ENCODE measurements around the gene MAB21L3.

The MAB21L3 gene

GRCh38 chr1:116111524-116112021 lies 374 bp downstream of the MAB21L3 start:
- no peak for DNase-seq (ENCODE audit: low read depth)

GRCh38 chr1:116112388-116113140 lies 1.4 kb downstream of the MAB21L3 start:
- no peak for DNase-seq (ENCODE audit: low read depth)

- no peak for DNase-seq (ENCODE audit: low read depth)
Observed at GRCh38 chr1:116113615-116114014, 2.4 kb downstream of the MAB21L3 start.

DNA sequence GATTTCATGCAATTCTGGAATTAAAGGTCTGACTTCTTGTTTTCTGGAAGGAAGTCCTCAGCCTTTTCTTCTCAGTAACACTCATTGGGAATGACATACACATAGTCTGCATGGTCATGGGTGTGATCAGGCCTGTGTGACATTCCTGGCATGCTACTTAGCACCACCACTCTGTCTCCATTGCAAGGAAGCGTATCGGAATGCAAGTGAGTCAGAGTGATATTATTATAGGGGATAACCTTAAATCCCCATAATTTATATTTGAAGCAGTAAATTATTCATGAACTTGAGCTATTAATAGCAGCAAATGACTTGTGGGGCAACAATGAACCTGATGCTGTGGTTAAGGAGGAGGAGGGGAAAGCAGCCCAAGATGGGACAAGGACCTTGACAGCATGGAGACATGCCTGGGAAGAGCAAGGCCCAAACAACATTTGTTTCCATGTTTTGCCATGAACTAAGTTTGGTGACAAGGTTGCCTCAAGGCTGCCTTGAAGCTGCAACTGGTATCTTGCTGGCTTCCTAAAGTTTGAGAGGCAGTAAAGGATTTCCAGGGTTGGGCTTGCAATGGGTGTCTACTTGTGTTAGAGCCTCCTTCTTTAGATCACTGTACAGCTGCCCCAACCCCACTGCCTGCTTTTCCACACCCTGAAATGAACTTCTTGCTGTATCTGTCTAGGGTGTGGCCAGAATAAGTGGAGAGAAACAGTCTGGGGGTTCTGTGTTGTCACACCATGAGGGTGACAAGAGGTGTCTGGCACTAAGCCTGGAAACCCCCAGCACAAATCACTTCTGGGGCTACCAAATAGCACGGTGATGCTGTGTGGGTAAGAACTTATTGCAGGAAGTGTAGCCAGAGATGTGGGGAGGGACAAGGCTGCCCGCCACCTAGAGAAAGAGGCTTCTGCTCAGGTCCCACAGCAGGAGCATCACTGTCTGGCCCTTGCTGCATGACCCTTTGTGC lies 4.6 kb downstream of the MAB21L3 start:
- DNase-seq (ENCODE audit: low read depth) = no peak

DNA sequence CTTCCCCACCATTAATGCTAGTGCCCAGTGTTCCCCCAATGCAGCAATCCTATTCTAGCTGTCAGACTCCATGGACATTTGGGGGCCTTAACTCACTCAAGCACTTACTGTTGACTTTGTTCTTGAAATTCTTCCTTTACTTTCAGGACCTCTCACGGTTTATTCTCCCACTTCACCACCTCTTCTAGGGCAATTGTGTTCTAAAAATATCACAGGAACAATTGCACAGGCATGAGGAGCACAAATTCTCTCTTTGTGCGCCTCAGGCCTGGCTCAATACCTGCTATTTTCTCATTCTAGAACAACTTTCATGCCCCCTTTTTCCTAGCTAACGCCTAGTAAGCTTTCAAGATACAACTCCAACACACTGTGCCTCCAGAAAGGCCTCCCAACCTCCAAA lies 7.3 kb downstream of the MAB21L3 start:
- no peak for DNase-seq (ENCODE audit: low read depth)

DNA sequence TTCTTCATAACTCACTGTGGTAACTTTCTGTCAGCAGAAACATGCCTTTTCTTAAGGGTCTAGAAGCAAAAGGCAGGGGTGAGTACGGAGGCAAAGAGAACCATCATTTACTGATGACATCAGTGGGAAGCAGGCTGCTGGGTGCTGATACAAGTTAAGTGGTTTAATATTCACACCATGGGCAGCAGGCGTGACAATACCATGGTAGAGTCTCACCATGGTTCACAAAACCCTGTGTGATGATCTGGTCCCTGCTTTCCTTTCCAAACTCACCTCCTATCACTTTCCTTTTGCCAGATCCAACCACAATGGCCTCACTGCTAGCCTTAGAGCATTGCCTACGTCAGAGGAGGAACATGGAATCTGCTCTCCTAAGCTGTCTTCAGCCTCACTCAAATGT lies 8.7 kb downstream of the MAB21L3 start:
- DNase-seq (ENCODE audit: low read depth) = no peak

- DNase-seq (ENCODE audit: low read depth) = no peak
Observed at GRCh38 chr1:116122955-116123757, 12.0 kb downstream of the MAB21L3 start.

- DNase-seq (ENCODE audit: low read depth) = no peak
Observed at GRCh38 chr1:116123837-116124533, 12.8 kb downstream of the MAB21L3 start.

GRCh38 chr1:116125758-116126157 lies 14.6 kb downstream of the MAB21L3 start:
- no peak for DNase-seq (ENCODE audit: low read depth)

GRCh38 chr1:116126281-116126680 lies 15.1 kb downstream of the MAB21L3 start:
- DNase-seq (ENCODE audit: low read depth) = no peak

DNA sequence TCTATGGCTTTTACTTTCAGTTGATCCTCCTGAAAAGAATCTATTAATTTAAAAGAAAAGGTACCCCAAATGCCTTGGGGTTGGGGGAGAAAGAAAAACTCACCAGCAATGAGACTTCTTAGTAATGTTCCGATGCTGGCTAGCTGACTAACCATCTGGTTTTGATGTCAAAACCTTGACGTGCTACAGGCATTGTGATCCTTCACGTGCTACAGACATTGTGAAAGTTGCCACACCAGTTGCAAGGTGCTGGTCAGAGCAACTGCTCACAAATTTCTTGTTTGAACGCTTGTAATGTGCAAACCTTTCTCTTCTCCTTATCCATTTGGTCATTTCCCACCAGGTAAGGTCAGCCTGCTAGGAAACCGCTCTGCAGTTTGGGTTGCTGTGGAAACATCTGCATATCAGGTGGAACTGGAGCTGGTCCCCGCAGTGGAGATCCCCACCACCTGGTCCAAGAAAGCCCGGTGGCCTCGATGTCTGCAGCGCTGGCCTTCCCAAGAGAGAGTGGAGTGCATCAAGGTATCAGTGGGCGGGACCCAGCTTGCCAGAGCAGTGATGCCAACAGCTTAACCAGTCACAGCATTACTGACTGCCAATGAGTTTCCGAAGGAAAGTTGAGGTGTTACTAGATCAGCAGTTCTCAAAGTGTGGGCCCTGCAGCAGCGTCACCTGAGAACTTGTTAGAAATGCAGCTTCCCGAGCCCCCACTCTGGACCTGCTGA lies 16.1 kb downstream of the MAB21L3 start:
- DNase-seq (ENCODE audit: low read depth) = no peak

- DNase-seq (ENCODE audit: low read depth) = no peak
Observed at GRCh38 chr1:116127848-116128540, 16.8 kb downstream of the MAB21L3 start.

DNA sequence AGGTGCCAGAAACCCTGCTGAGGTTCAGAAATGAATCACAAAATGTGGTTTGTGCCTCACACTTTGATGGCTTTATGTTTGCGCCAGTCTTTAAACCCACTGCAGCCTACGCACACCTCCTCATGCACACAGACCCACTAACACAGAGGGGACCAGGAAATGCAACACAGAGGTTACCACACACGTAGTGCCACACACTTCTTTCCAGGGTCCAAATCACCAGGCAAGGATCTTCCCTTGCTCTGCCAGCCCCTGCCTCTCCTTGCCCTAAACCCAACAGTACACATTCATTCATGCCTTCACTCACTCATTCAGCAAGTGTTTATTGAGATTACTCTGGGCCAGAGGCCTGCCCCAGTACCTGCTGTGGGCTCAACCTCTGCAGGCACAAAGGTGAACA lies 17.5 kb downstream of the MAB21L3 start:
- DNase-seq (ENCODE audit: low read depth) = no peak

DNA sequence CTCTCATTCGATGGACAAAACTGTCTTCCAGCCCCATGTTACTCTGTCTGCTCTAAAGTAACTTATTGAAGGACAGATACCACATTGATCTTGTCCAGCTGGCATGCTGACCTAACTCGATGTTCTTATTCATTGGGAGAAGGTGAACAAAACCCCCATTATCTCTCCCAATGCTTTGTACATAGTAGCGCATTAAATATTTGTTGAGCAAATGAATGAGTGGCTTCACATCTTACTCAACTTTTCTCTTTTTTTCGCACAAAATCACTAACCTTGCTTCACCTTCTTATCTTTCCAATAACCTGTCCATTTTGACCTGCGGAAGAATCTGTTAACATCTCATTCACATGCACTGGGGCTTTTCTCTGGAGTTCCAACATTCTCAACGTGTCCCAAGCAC lies 18.3 kb downstream of the MAB21L3 start:
- no peak for DNase-seq (ENCODE audit: low read depth)

- no peak for DNase-seq (ENCODE audit: low read depth)
Observed at GRCh38 chr1:116130356-116130755, 19.2 kb downstream of the MAB21L3 start.

DNA sequence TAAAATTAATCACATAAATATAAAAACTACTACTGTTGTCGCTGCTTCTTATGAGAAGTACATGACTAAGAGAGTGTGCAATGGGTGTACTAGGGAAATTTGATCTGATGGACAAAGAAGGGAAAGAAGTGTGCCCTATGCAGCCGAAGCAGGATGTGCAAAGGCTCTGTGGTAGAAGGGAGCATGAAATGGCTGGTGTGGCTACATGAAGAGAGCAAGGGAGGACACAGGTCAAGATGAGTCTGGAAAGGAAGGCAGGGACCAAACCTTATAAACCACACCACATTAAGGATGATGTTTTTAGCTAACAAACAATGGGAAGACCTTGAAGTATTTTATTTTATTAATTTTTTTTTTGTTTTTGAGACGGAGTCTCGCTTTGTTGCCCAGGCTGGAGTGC lies 20.0 kb downstream of the MAB21L3 start:
- no peak for DNase-seq (ENCODE audit: low read depth)

DNA sequence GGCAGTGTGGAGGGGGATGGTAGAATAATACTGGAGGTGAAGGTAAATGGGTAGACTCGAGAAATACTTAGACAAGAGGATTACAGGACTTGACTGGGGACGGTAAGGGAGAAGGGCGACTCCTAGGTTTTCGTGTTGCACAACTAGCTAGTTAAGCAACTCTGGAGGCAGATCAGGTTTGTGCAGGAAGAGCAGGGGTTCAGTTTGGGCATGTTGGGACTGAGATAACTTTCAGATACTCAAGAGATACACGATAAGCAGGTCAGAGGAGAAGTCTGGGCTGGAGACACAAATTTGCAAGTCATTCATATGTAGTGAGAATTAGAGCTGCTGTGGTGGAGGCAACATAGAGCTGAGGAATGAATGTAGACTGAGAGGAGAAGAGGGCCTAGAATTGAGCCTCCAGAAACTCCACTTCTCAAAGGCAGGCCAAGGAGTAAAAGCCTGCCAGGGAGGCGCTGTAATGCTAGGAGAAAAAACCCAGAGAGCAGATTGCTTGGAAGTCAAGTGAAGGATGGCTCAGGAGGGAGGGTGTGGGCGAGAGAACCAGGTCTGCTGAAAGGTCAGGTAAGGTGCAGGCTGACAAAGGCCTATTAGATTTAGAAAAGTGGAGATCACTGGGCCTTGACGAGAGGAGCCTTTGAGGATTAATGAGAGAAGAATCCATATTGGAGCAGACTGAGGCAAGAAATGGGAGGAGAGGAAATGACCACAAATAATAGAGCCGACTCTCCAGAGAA lies 20.8 kb downstream of the MAB21L3 start:
- peak; percentile 32 for DNase-seq (ENCODE audit: low read depth)

DNA sequence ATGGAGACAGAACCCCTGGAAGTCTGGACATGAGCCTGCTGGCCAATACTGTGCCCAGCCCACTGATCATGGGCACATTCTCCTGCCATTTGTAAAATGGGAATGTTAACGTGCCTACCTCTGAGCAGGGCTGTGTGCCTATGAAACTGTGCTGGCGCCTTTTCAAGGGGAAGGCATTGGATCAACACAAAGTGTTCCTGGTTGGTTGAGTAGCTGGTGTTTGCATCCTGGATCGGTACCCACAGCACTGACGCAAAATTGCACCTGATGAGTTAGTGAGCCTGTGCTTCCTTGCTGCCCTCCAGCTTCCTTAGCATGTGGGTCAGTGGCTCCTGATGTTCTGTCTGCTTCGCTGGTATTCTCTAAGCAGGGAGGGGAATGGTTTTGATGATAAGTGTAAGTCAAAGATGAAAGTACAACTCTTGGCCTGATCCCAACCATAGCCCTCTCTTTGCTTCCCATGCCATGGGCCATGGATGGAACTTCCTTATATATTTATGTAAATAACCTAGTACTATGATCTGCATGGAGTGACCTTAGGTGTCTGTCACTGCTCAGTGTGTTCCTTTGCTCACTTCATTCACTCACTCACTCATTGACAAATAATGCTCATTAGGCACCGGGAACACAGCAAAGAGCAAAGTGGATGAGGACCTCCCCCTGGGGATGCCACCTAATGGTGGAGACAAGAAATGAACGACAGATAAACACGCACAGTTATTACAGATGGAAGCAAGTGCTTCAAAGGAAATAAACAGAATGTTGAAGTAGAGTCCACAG lies 22.7 kb downstream of the MAB21L3 start:
- DNase-seq (ENCODE audit: low read depth) = no peak

DNA sequence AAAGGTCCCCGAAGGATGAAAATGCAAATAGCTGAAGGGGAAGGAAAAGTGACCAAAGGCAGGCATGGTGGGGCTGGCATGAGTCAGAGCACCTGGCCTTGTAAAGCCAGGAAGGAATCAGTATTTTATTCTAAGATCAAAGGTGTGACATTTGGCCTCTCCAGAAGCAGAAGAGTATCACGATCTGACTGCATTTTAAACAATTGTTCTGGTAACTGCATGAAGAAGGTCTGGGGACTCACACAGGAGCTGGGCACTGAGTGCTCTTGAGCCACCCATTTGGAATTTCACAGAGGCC lies 23.2 kb downstream of the MAB21L3 start:
- DNase-seq (ENCODE audit: low read depth) = no peak

Measured in CMK (cell line).